Fibroblast of lung (primary cell): ENCODE data around the gene CCDC3. TPM values are rescaled to one million over a fixed set of nuclear protein-coding genes. Genes with fewer than 3 reads are reported as not detected.
A peak's percentile ranks its signal among the peaks of the same experiment; 100 is the strongest.

Experiments
- DNase-seq, 2 donors: peaks; one replicate each; pipeline versions ENCODE4 v3.0.0 to v3.0.0-alpha.2; 2010; ENCODE audit warnings: low read depth in 2 of 2
- H2AFZ ChIP-seq: 2 replicates; pipeline ENCODE4 v1.5.1; 2012; ENCODE audit warnings: low read length, control low read depth, inconsistent platforms
- H3K27ac ChIP-seq: 2 replicates; pipeline ENCODE4 v1.5.1; 2011; ENCODE audit warnings: low read length, control low read depth; ENCODE audit not compliant: insufficient read depth
- H3K27me3 ChIP-seq: 2 replicates; pipeline ENCODE4 v1.5.1; 2011; ENCODE audit warnings: mild to moderate bottlenecking, low read length; ENCODE audit not compliant: control insufficient read depth, insufficient read depth
- H3K36me3 ChIP-seq: 2 replicates; pipeline ENCODE4 v1.5.1; 2011; ENCODE audit warnings: low read length; ENCODE audit not compliant: control insufficient read depth, insufficient read depth
- H3K4me1 ChIP-seq: 2 replicates; pipeline ENCODE4 v1.5.1; 2011; ENCODE audit warnings: low read length; ENCODE audit not compliant: control insufficient read depth, insufficient read depth; ENCODE audit errors: extremely low read depth
- H3K4me2 ChIP-seq: 2 replicates; pipeline ENCODE4 v1.5.1; 2011; ENCODE audit warnings: low read length, control low read depth; ENCODE audit not compliant: insufficient read depth; ENCODE audit errors: extremely low read depth
- H3K4me3 ChIP-seq, 4 experiments: fragments of 200-600 bp in 1 of 4; sonication (generic) in 1 of 4; replicated peaks in 1 of 4; 2 replicates each; pipeline ENCODE4 v1.5.1; 2011 to 2016; ENCODE audit warnings: low read length in 4 of 4, low read depth in 3 of 4, mild to moderate bottlenecking in 3 of 4, control low read depth in 2 of 4, inconsistent platforms in 1 of 4, mixed read lengths in 1 of 4; ENCODE audit not compliant: insufficient read depth in 1 of 4; ENCODE audit errors: control extremely low read depth in 1 of 4
- H3K79me2 ChIP-seq: 2 replicates; pipeline ENCODE4 v1.5.1; 2012; ENCODE audit warnings: mild to moderate bottlenecking, low read length, inconsistent platforms; ENCODE audit not compliant: control insufficient read depth, insufficient read depth
- H3K9ac ChIP-seq: 2 replicates; pipeline ENCODE4 v1.5.1; 2011; ENCODE audit warnings: mild to moderate bottlenecking, low read length, control low read depth; ENCODE audit not compliant: insufficient read depth
- H3K9me3 ChIP-seq: 2 replicates; pipeline ENCODE4 v1.5.1; 2012; ENCODE audit warnings: low read depth, low read length; ENCODE audit not compliant: control insufficient read depth, insufficient read depth
- H4K20me1 ChIP-seq: 2 replicates; pipeline ENCODE4 v1.5.1; 2011; ENCODE audit warnings: low read length; ENCODE audit not compliant: control insufficient read depth, insufficient read depth; ENCODE audit errors: extremely low read depth
- CTCF ChIP-seq, 2 donors: IDR thresholded peaks in 1 of 2; conservative IDR thresholded peaks in 1 of 2; 1 replicate in 1 of 2; 2 replicates in 1 of 2; pipeline ENCODE4 v1.5.1; 2011 to 2012; ENCODE audit warnings: low read length in 2 of 2, control low read depth in 1 of 2, inconsistent platforms in 1 of 2, low read depth in 1 of 2, mild to moderate bottlenecking in 1 of 2
- EZH2 ChIP-seq: IDR thresholded peaks from 2 replicates; pipeline ENCODE4 v1.5.1; 2012; ENCODE audit warnings: low read length, control low read depth, mild to moderate bottlenecking; ENCODE audit errors: missing control alignments
- polyA plus RNA-seq, 2 donors: library from polyadenylated mRNA; depleted of rRNA in 1 of 2; stranded (reverse) in 1 of 2; unstranded in 1 of 2; fragments of >200 nt; gene quantifications; 2 replicates each; pipeline ENCODE4 v1.2.1, GENCODE V29; 2011 to 2012; ENCODE audit warnings: missing spikeins in 1 of 2
- total RNA-seq: library from RNA; depleted of rRNA; stranded (reverse); fragments of >200 nt; gene quantifications from 2 replicates; pipeline ENCODE4 v1.2.1, GENCODE V29; 2014

Gene CCDC3
- total and polyA plus RNA-seq, 2 donors (not counting 1 experiment from before 2014, with no cell fraction given): 0.33 to 0.65 TPM

GRCh38 chr10:12862459-12862858 lies 139.1 kb downstream of the CCDC3 start:
- Histone ChIP-seq H3K79me2 (no peaks in the 10 kb centered on the region), H2AFZ (no peak overlapping the region), H3K27me3 (no peaks in the 10 kb centered on the region), H3K4me1 (no peaks in the 10 kb centered on the region), H3K4me3 (no peak overlapping the region), H4K20me1 (no peaks in the 10 kb centered on the region), H3K4me2 (no peak overlapping the region), H3K9ac (no peak overlapping the region), H3K9me3 (no peaks in the 10 kb centered on the region), H3K27ac (no peak overlapping the region), H3K36me3 (no peaks in the 10 kb centered on the region)
- no peak for TF ChIP-seq CTCF (conservative IDR thresholded peaks at IDR 0.05 in 1 of 2, IDR thresholded peaks at IDR 0.05 in 1 of 2; ENCODE audit: low read depth in 1 of 2, low read length in 2 of 2)
- no peak for DNase-seq

- Histone ChIP-seq H3K4me1 (no peaks in the 10 kb centered on the region), H3K36me3 (no peaks in the 10 kb centered on the region), H3K4me3 (no peak overlapping the region), H3K9ac (no peak overlapping the region), H3K4me2 (no peak overlapping the region), H3K27me3 (no peaks in the 10 kb centered on the region), H3K79me2 (no peaks in the 10 kb centered on the region), H4K20me1 (no peaks in the 10 kb centered on the region), H2AFZ (no peak overlapping the region), H3K9me3 (no peaks in the 10 kb centered on the region), H3K27ac (no peak overlapping the region)
- DNase-seq: no peak
- TF ChIP-seq CTCF (conservative IDR thresholded peaks at IDR 0.05 in 1 of 2, IDR thresholded peaks at IDR 0.05 in 1 of 2; ENCODE audit: low read depth in 1 of 2, low read length in 2 of 2) (no peak), EZH2 (no peak)
Observed at GRCh38 chr10:12854988-12855387, 146.5 kb downstream of the CCDC3 start.

- Histone ChIP-seq H3K36me3 (no peaks in the 10 kb centered on the region), H2AFZ (no peak overlapping the region), H3K9ac (no peak overlapping the region), H3K27me3 (peaks cover under 1% of the 10 kb centered on the region), H3K27ac (no peak overlapping the region), H3K79me2 (no peaks in the 10 kb centered on the region), H3K4me1 (no peaks in the 10 kb centered on the region), H4K20me1 (no peaks in the 10 kb centered on the region), H3K4me3 (no peak overlapping the region), H3K4me2 (no peak overlapping the region), H3K9me3 (no peaks in the 10 kb centered on the region)
- DNase-seq: peak in 1 of 2 donors; percentile 15
- TF ChIP-seq CTCF (conservative IDR thresholded peaks at IDR 0.05 in 1 of 2, IDR thresholded peaks at IDR 0.05 in 1 of 2; ENCODE audit: low read depth in 1 of 2, low read length in 2 of 2) (no peak), EZH2 (no peak)
Observed at GRCh38 chr10:12852687-12853086, 148.8 kb downstream of the CCDC3 start.
